CD14-positive monocyte (primary cell): ENCODE data around the gene SYP. TPM values are rescaled to one million over a fixed set of nuclear protein-coding genes. Genes with fewer than 3 reads are reported as not detected.

ENCODE experiments used
- DNase-seq, 3 donors: peaks; one replicate each; pipeline ENCODE4 v3.0.0-alpha.2; 2011 to 2022
- H2AFZ ChIP-seq: 2 replicates; pipeline ENCODE4 v1.6.0; 2012; ENCODE audit warnings: mild to moderate bottlenecking, low read depth, low read length, inconsistent platforms; ENCODE audit not compliant: insufficient read depth, poor library complexity, severe bottlenecking
- H3K27ac ChIP-seq, 2 donors: 1 replicate in 1 of 2; 2 replicates in 1 of 2; pipeline ENCODE4 v1.5.1; 2012 to 2013; ENCODE audit warnings: low read length in 2 of 2, control low read depth in 1 of 2, inconsistent platforms in 1 of 2, low read depth in 1 of 2, mild to moderate bottlenecking in 1 of 2
- H3K27me3 ChIP-seq, 2 donors: one replicate each; pipeline versions ENCODE4 v1.6.0 to v1.6.1; 2011 to 2013; ENCODE audit warnings: low read length in 2 of 2; ENCODE audit not compliant: control insufficient read depth in 2 of 2, insufficient read depth in 2 of 2
- H3K36me3 ChIP-seq, 2 donors: replicated peaks in 1 of 2; 1 replicate in 1 of 2; 2 replicates in 1 of 2; pipeline versions ENCODE4 v1.5.1 to v1.6.1; 2012 to 2013; ENCODE audit warnings: low read length in 2 of 2, control low read depth in 1 of 2, inconsistent platforms in 1 of 2, mild to moderate bottlenecking in 1 of 2; ENCODE audit not compliant: insufficient read depth in 2 of 2, control insufficient read depth in 1 of 2
- H3K4me1 ChIP-seq, 2 donors: 1 replicate in 1 of 2; 2 replicates in 1 of 2; pipeline versions ENCODE4 v1.5.1 to v1.6.1; 2012 to 2013; ENCODE audit warnings: low read length in 2 of 2, control low read depth in 1 of 2, inconsistent platforms in 1 of 2, mild to moderate bottlenecking in 1 of 2, moderate library complexity in 1 of 2; ENCODE audit not compliant: insufficient read depth in 2 of 2, control insufficient read depth in 1 of 2
- H3K4me2 ChIP-seq: replicated peaks from 2 replicates; pipeline ENCODE3; 2012; ENCODE audit warnings: low read length, moderate library complexity, mild to moderate bottlenecking; ENCODE audit not compliant: poor library complexity, severe bottlenecking; ENCODE audit errors: extremely low read depth
- H3K4me3 ChIP-seq, 3 experiments: fragments of 200-600 bp in 1 of 3; sonication (generic) in 1 of 3; replicated peaks in 1 of 3; 1 replicate in 2 of 3; 2 replicates in 1 of 3; pipeline ENCODE4 v1.5.1; 2011 to 2013; ENCODE audit warnings: low read length in 3 of 3, mild to moderate bottlenecking in 3 of 3, control low read depth in 2 of 3, low read depth in 2 of 3, inconsistent platforms in 1 of 3, moderate library complexity in 1 of 3
- H3K79me2 ChIP-seq: 2 replicates; pipeline ENCODE4 v1.6.0; 2012; ENCODE audit warnings: mild to moderate bottlenecking, control low read depth, inconsistent platforms, low read length, moderate library complexity; ENCODE audit not compliant: insufficient read depth
- H3K9ac ChIP-seq: 2 replicates; pipeline ENCODE4 v1.6.0; 2017; ENCODE audit warnings: low read length, mild to moderate bottlenecking; ENCODE audit not compliant: insufficient read depth, poor library complexity, severe bottlenecking
- H3K9me3 ChIP-seq, 2 donors: replicated peaks in 1 of 2; 1 replicate in 1 of 2; 2 replicates in 1 of 2; pipeline versions ENCODE4 v1.5.1 to v1.6.1; 2012 to 2013; ENCODE audit warnings: low read length in 2 of 2, control low read depth in 1 of 2; ENCODE audit not compliant: control insufficient read depth in 1 of 2, insufficient read depth in 1 of 2
- H4K20me1 ChIP-seq: 2 replicates; pipeline ENCODE4 v1.6.0; 2012; ENCODE audit warnings: mild to moderate bottlenecking, low read length, control low read depth, moderate library complexity; ENCODE audit not compliant: insufficient read depth
- H3K27ac Mint-ChIP-seq, 7 donors: one replicate each; pipeline ENCODE4 v1.8.0; 2020; ENCODE audit warnings: mild to moderate bottlenecking in 7 of 7, mixed read lengths in 7 of 7, moderate library complexity in 6 of 7, inconsistent platforms in 2 of 7
- H3K27me3 Mint-ChIP-seq, 3 donors: one replicate each; pipeline ENCODE4 v1.8.0; 2021 to 2022; ENCODE audit warnings: low read depth in 3 of 3, mild to moderate bottlenecking in 3 of 3, mixed read lengths in 3 of 3, moderate library complexity in 3 of 3, inconsistent platforms in 1 of 3
- H3K36me3 Mint-ChIP-seq, 2 donors: one replicate each; pipeline ENCODE4 v1.8.0; 2020; ENCODE audit warnings: mixed read lengths in 2 of 2, inconsistent platforms in 1 of 2, mild to moderate bottlenecking in 1 of 2
- H3K4me1 Mint-ChIP-seq: one replicate; pipeline ENCODE4 v1.8.0; 2020; ENCODE audit warnings: mild to moderate bottlenecking, mixed read lengths
- H3K4me3 Mint-ChIP-seq, 2 donors: one replicate each; pipeline ENCODE4 v1.8.0; 2020; ENCODE audit warnings: mild to moderate bottlenecking in 2 of 2, mixed read lengths in 2 of 2, moderate library complexity in 1 of 2
- H3K9me3 Mint-ChIP-seq, 7 donors: one replicate each; pipeline ENCODE4 v1.8.0; 2020 to 2022; ENCODE audit warnings: mixed read lengths in 7 of 7, mild to moderate bottlenecking in 6 of 7, moderate library complexity in 6 of 7, inconsistent platforms in 2 of 7
- WGBS: methylation state at CpG from one replicate; pipeline ENCODE4 v1.1.5; 2013; ENCODE audit warnings: missing lambda C conversion rate; ENCODE audit not compliant: insufficient coverage; 5-methylcytosine and 5-hydroxymethylcytosine counted together
- intact Hi-C, 2 donors: fragments of 100-400 bp; cut with micrococcal nuclease; formaldehyde crosslinking; loops; one replicate each; pipeline versions ENCODE4 v1.15.0 to v1.15.1; 2023
- polyA plus RNA-seq, 3 donors: library from polyadenylated mRNA; depleted of rRNA in 1 of 3; unstranded in 2 of 3; stranded (reverse) in 1 of 3; fragments of 300-500 nt in 2 of 3; fragments of >200 nt in 1 of 3; fragmentation: Illumina TruSeq in 2 of 3; gene quantifications; 1 replicate in 2 of 3; 2 replicates in 1 of 3; pipeline ENCODE4 v1.2.3, GENCODE V29; 2012 to 2021
- TF ChIP-seq, protein P1 (sequence below): fragments of 200-600 bp; IDR thresholded peaks from one replicate; pipeline ENCODE4 v1.8.0; 2022; ENCODE audit warnings: antibody characterized with exemption, mild to moderate bottlenecking

SYP gene
- polyA plus RNA-seq, 3 donors: 0.27 to 0.69 (median 0.68) TPM

DNA sequence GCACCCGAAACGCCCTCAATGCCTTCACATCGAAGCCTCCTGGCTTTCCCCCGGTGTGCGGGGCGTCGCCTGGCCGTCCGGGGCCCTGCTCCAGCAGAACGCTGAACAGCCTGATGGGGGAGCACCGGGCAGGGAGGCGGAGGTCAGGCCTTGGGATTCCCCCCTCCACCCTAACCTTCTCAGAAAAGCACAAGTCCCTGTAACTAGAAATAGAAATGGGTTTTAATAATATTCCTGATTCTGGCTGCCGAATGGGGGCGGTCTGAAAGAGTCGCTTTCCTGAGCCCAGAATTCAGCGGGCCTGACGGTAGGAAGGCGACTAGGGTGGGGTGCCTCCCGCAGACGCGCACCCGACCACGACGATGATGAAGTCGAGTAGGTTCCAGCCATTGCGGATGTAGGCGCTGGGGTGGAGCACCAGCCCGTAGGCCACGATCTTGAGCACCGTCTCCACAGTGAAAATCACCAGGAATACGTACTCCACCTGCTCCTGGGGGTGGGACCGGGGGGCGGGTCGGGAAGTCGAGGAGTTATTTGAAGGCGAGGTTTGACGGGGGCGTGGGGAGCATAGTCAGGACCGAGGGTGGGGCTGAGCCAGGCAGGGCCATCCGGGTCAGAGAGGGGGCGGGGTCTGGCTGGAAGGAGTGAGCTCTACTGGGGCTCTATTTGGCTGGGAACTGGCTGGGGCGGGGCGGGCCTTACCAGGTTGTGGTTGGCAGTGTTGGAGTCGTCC, 30.7 kb upstream of the SYP start:
- Histone ChIP-seq H4K20me1 (no peaks in the 10 kb centered on the region), H3K9me3 (no peaks in the 10 kb centered on the region), H2AFZ (peak overlapping the region; percentile 81), H3K9ac (peak overlapping the region; percentile 68), H3K4me3 (peak overlapping the region; percentile 31 to 74 (median 53)), H3K4me1 (peaks cover 15 to 17% of the 10 kb centered on the region in 2 donors), H3K27me3 (no peaks in the 10 kb centered on the region), H3K36me3 (no peaks in the 10 kb centered on the region), H3K27ac (peak overlapping the region; percentile 65 to 87), H3K79me2 (peaks cover 7% of the 10 kb centered on the region), H3K4me2 (peak overlapping the region; percentile 71)
- Mint-ChIP-seq H3K27ac (peak overlapping the region; percentile 78 to 92 (median 88)), H3K4me1 (peaks cover 13% of the 10 kb centered on the region), H3K36me3 (no peaks in the 10 kb centered on the region), H3K27me3 (peaks cover 2 to 6% (median 4%) of the 10 kb centered on the region in 3 donors), H3K4me3 (peak overlapping the region; percentile 79 to 90), H3K9me3 (peaks cover 0 to 26% (median 10%) of the 10 kb centered on the region in 7 donors)
- intact Hi-C loops: no loop called here
- 0% methylated on average over 11 of the region's 44 CpGs for WGBS
- TF ChIP-seq, protein P1, sequence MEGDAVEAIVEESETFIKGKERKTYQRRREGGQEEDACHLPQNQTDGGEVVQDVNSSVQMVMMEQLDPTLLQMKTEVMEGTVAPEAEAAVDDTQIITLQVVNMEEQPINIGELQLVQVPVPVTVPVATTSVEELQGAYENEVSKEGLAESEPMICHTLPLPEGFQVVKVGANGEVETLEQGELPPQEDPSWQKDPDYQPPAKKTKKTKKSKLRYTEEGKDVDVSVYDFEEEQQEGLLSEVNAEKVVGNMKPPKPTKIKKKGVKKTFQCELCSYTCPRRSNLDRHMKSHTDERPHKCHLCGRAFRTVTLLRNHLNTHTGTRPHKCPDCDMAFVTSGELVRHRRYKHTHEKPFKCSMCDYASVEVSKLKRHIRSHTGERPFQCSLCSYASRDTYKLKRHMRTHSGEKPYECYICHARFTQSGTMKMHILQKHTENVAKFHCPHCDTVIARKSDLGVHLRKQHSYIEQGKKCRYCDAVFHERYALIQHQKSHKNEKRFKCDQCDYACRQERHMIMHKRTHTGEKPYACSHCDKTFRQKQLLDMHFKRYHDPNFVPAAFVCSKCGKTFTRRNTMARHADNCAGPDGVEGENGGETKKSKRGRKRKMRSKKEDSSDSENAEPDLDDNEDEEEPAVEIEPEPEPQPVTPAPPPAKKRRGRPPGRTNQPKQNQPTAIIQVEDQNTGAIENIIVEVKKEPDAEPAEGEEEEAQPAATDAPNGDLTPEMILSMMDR: peak; percentile 22
- peak; percentile 49 to 60 (median 53) for DNase-seq

DNA sequence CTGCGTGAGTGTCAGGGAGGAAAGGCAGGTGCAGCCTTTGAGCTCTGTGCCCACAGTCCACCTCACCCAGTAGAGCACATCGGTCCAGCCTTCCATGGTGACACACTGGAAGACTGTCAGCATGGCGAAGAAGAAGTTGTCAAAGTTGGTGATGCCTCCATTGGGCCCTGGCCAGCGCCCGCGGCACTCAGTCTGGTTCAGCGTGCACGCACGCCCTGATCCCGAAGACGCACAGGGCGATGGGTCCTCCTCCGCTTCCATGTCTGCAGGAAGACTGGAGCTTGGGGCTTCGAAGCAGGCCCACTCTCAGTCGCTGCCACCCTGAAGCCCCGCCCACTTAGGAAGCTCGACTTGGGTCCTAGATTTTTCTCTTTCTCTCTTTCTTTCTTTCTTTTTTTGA, 28.2 kb upstream of the SYP start:
- Mint-ChIP-seq H3K4me3 (no peak overlapping the region), H3K27ac (no peak overlapping the region), H3K9me3 (peaks cover 0 to 27% (median 7%) of the 10 kb centered on the region in 7 donors), H3K36me3 (no peaks in the 10 kb centered on the region), H3K27me3 (peaks cover 6 to 16% (median 11%) of the 10 kb centered on the region in 3 donors), H3K4me1 (peaks cover 11% of the 10 kb centered on the region)
- Histone ChIP-seq H3K4me3 (no peak overlapping the region), H3K36me3 (no peaks in the 10 kb centered on the region), H3K9me3 (no peaks in the 10 kb centered on the region), H3K79me2 (no peaks in the 10 kb centered on the region), H4K20me1 (no peaks in the 10 kb centered on the region), H3K9ac (no peak overlapping the region), H3K4me2 (no peak overlapping the region), H2AFZ (no peak overlapping the region), H3K4me1 (peaks cover 15 to 16% of the 10 kb centered on the region in 2 donors), H3K27me3 (no peaks in the 10 kb centered on the region), H3K27ac (no peak overlapping the region)
- TF ChIP-seq, protein P1: no peak
- 98% methylated on average over 11 of the region's 17 CpGs for WGBS
- intact Hi-C loops: no loop called here
- DNase-seq: no peak
